Limb (tissue), 2 donors: ENCODE results near the gene MDH1B.
A peak's percentile ranks its signal among the peaks of the same experiment; 100 is the strongest.
"Not testable (repeated sequence)": the region's sequence is repeated elsewhere in the genome, so short reads cannot be mapped to it uniquely, and the experiment has no call there.

Experiments used
- DNase-seq, 2 donors: peaks; one replicate each; pipeline ENCODE4 v3.0.0-alpha.2; 2016; ENCODE audit errors: extremely low spot score in 2 of 2

The MDH1B gene

GRCh38 chr2:206765242-206766056, at the start of gene MDH1B, which contains the start of gene FASTKD2:
Gene MDH1B (minus strand): TSS chr2:206765328. CDS start chr2:206765271, 57 bp downstream.
Gene FASTKD2 (plus strand): TSS chr2:206765606. CDS start chr2:206766694, 1,088 bp downstream.
- DNase-seq = peak; percentile 91 to 93

- peak in 1 of 2 donors; percentile 37 for DNase-seq
These were observed 49.4 kb upstream of the MDH1B start for GRCh38 chr2:206814498-206814897.

- DNase-seq = not testable (repeated sequence)
These were observed 47.3 kb upstream of the MDH1B start for GRCh38 chr2:206812471-206812870.

- not testable (repeated sequence) for DNase-seq
These were observed 42.5 kb upstream of the MDH1B start for GRCh38 chr2:206807624-206808023.

- DNase-seq = peak in 1 of 2 donors; percentile 77
These were observed 40.9 kb upstream of the MDH1B start for GRCh38 chr2:206805887-206806607.

GRCh38 chr2:206804326-206804725, 39.2 kb upstream of the MDH1B start:
- DNase-seq = no peak

GRCh38 chr2:206802654-206803514, 37.8 kb upstream of the MDH1B start:
- no peak for DNase-seq

GRCh38 chr2:206801418-206802189, 36.5 kb upstream of the MDH1B start:
- DNase-seq = no peak

GRCh38 chr2:206800506-206801417, 35.6 kb upstream of the MDH1B start:
- peak; percentile 80 to 83 for DNase-seq

- DNase-seq = no peak
These were observed 34.0 kb upstream of the MDH1B start for GRCh38 chr2:206799083-206799482.

- no peak for DNase-seq
These were observed 32.9 kb upstream of the MDH1B start for GRCh38 chr2:206798000-206798399.

- no peak for DNase-seq
These were observed 32.2 kb upstream of the MDH1B start for GRCh38 chr2:206797376-206797775.

GRCh38 chr2:206792645-206793044, 27.5 kb upstream of the MDH1B start:
- DNase-seq = no peak

GRCh38 chr2:206790311-206790935, 25.3 kb upstream of the MDH1B start:
- no peak for DNase-seq

GRCh38 chr2:206784559-206785353, 19.6 kb upstream of the MDH1B start:
- no peak for DNase-seq

- DNase-seq = no peak
These were observed 18.6 kb upstream of the MDH1B start for GRCh38 chr2:206783718-206784117.

- DNase-seq = no peak
These were observed 15.5 kb upstream of the MDH1B start for GRCh38 chr2:206780671-206781070.

GRCh38 chr2:206776432-206776831, 11.3 kb upstream of the MDH1B start:
- DNase-seq = no peak
